Kidney epithelial cell (primary cell): ENCODE measurements around the gene BPIFA1. TPM values are rescaled to one million over a fixed set of nuclear protein-coding genes. Genes with fewer than 3 reads are reported as not detected.

Source experiments
- DNase-seq: peaks from one replicate; pipeline ENCODE4 v3.0.0-alpha.2; 2010; ENCODE audit warnings: low read depth
- H3K27me3 ChIP-seq: 2 replicates; pipeline ENCODE4 v1.6.0; 2011; ENCODE audit warnings: low read length; ENCODE audit not compliant: control insufficient read depth, insufficient read depth
- H3K36me3 ChIP-seq: 2 replicates; pipeline ENCODE4 v1.5.1; 2011; ENCODE audit warnings: low read length; ENCODE audit not compliant: control insufficient read depth, insufficient read depth
- H3K4me3 ChIP-seq: 2 replicates; pipeline ENCODE4 v1.5.1; 2011; ENCODE audit warnings: low read depth, mild to moderate bottlenecking, control low read depth, low read length
- CTCF ChIP-seq: IDR thresholded peaks from 2 replicates; pipeline ENCODE4 v1.5.1; 2011; ENCODE audit warnings: mild to moderate bottlenecking, moderate library complexity, low read length, control low read depth, inconsistent platforms; ENCODE audit not compliant: insufficient read depth, poor library complexity, severe bottlenecking
- total RNA-seq: library from RNA; depleted of rRNA; stranded (reverse); fragments of >200 nt; gene quantifications from 2 replicates; pipeline ENCODE4 v1.2.3, GENCODE V29; 2015

Gene BPIFA1
- not detected in 2 replicates for total RNA-seq

GRCh38 chr20:33235696-33236095 is at the start of gene BPIFA1:
TSS of gene BPIFA1 (plus strand) at chr20:33235996. CDS start at chr20:33237712, 1,716 bp downstream.
- Histone ChIP-seq H3K4me3 (no peak within 1 kb of the TSS), H3K27me3 (peaks cover 2% of the 10 kb centered on the region), H3K36me3 (no peaks in the 10 kb centered on the region)
- DNase-seq, result no peak
- no peak for TF ChIP-seq CTCF

- H3K27me3 ChIP-seq, result no peaks in the 10 kb centered on the region
- H3K4me3 ChIP-seq, result no peak overlapping the region
- H3K36me3 ChIP-seq, result no peaks in the 10 kb centered on the region
- no peak for TF ChIP-seq CTCF
- no peak for DNase-seq
Measured at GRCh38 chr20:33187491-33187890, 48.3 kb upstream of the BPIFA1 start.

GRCh38 chr20:33188421-33188820 is 47.4 kb upstream of the BPIFA1 start:
- H3K4me3 ChIP-seq, result no peak overlapping the region
- no peaks in the 10 kb centered on the region for H3K36me3 ChIP-seq
- TF ChIP-seq CTCF, result no peak
- no peaks in the 10 kb centered on the region for H3K27me3 ChIP-seq
- DNase-seq, result no peak

- no peak overlapping the region for H3K4me3 ChIP-seq
- no peaks in the 10 kb centered on the region for H3K27me3 ChIP-seq
- no peaks in the 10 kb centered on the region for H3K36me3 ChIP-seq
- no peak for DNase-seq
- TF ChIP-seq CTCF, result no peak
Measured at GRCh38 chr20:33191484-33191883, 44.3 kb upstream of the BPIFA1 start.

- Histone ChIP-seq H3K4me3 (no peak overlapping the region), H3K36me3 (no peaks in the 10 kb centered on the region), H3K27me3 (no peaks in the 10 kb centered on the region)
- no peak for DNase-seq
- TF ChIP-seq CTCF, result no peak
Measured at GRCh38 chr20:33191955-33192354, 43.8 kb upstream of the BPIFA1 start.

GRCh38 chr20:33192912-33193501 is 42.8 kb upstream of the BPIFA1 start:
- Histone ChIP-seq H3K36me3 (no peaks in the 10 kb centered on the region), H3K4me3 (no peak overlapping the region), H3K27me3 (no peaks in the 10 kb centered on the region)
- no peak for DNase-seq
- no peak for TF ChIP-seq CTCF
